Hematopoietic multipotent progenitor cell treated with erythropoietin and hydrocortisone succinate and interleukin-3 and kit ligand, for 6 days (in vitro differentiated cells): Measurements from ENCODE around the gene WRAP53.
A peak's percentile ranks its signal among the peaks of the same experiment; 100 is the strongest.

ENCODE experiments used
- DNase-seq: peaks from one replicate; pipeline ENCODE4 v3.0.0-alpha.2; 2015

The WRAP53 gene

DNA sequence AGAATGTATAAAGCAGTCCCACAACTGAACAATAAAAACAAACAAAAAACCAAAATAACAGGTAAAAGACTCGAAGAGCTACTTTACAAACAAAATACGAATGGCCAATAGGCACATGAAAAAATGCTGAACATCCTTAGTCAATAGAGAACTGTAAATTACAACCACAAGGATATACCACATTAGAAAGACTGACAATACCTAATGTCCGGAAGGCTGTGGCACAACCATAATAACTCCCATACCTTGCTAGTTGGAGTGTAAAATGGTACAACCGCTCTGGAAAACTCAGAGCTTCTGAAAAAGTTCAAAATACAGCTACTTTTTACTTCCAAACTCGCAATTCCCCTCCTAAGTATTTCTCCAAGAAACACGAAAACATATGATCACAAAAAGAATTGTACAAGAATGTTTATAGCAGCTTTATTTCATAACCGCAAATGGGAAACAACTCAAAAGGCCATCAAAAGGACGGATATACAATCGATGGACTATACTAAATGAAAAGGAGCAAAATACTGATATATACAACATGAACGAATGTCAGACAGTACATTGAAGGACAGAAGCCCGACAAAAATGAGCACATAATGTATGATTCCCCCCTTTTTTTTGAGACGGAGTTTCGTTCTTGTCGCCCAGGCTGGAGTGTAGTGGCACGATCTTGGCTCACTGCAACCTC lies 3.3 kb upstream of the WRAP53 start:
- no peak for DNase-seq

DNA sequence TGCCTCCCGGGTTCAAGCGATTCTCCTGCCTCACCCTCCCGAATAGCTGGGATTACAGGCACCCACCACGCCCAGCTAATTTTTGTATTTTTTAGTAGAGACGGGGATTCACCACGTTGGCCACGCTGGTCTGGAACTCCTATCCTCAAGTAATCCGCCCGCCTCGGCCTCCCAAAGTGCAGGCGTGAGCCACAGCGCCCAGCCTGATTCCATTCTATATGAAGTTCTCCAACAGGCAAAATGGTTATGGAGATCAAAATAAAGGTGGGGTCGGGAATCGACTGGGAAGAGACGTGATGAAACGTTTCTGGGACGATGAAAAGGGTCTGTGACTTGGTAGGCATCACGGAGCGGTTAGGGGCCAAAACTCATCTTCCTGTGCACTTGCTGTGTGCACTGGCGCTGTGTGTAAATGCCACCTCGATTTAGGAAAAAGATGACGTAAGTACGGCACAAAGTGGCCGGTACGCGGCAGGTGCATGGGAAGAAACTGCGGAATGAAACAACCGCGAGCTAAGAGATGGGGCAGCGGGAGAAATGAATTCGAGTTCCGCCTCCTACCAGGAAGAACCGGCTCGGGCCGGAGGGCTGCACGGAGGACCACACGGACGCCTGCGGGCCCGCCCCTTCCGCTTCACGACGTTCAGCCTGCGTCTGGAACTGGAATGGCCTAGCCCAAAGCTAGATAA lies 2.6 kb upstream of the WRAP53 start:
- peak; percentile 95 for DNase-seq

DNA sequence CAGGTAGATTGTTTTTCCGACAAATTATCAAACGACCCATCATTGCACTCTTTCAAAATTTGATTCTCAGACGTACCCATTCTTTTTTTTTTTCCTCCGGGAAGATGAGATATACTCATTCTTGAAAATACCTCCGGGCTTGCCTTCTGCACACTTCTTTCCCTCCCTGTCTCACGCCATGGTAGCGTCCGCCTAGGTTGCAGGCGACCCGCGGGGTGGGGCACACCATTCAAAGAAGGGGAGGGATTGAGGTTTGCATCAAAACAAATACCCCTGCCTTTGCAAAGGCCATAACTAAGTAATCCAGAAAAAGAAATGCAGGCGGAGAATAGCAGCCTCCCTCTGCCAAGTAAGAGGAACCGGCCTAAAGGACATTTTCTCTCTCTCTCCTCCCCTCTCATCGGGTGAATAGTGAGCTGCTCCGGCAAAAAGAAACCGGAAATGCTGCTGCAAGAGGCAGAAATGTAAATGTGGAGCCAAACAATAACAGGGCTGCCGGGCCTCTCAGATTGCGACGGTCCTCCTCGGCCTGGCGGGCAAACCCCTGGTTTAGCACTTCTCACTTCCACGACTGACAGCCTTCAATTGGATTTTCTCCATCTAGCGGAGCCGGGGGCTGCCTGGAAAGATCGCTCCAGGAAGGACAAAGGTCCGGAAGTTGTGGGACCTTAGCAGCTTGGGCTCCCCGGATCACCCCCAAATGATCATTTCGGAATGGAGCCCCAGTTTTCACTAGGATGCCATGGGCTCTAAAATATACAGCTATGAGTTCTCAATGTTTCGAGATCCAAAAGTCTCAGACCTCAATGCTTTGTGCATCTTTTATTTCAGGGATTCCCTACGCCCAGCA lies 1.8 kb upstream of the WRAP53 start:
- peak; percentile 92 for DNase-seq

DNA sequence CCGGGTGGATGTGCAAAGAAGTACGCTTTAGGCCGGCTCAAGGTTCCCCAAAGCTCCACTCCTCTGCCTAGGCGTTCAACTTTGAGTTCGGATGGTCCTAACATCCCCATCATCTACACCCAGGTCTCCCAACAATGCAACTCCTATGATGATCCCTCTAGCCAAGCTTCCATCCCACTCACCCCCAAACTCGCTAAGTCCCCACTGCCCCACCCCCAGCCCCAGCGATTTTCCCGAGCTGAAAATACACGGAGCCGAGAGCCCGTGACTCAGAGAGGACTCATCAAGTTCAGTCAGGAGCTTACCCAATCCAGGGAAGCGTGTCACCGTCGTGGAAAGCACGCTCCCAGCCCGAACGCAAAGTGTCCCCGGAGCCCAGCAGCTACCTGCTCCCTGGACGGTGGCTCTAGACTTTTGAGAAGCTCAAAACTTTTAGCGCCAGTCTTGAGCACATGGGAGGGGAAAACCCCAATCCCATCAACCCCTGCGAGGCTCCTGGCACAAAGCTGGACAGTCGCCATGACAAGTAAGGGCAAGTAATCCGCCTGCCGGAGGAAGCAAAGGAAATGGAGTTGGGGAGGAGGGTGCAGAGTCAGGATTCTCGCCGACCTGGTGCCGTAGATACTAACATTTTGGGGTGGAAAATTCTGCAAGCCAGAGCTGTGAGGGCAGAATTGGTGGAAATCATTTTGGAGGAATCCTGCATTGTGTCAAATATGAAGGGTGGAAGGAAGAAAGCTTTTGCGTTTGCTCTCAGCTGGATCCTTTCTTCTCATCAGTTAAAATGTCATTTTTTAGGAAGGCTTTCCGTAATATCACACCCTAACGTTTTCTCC lies 987 bp upstream of the WRAP53 start, which contains the start of gene TP53:
Gene TP53, minus strand, starts transcription at position 419 of the 836 bp plus-strand sequence. CDS start 10,896 bp downstream, outside the sequence.
- DNase-seq: peak; percentile 98

DNA sequence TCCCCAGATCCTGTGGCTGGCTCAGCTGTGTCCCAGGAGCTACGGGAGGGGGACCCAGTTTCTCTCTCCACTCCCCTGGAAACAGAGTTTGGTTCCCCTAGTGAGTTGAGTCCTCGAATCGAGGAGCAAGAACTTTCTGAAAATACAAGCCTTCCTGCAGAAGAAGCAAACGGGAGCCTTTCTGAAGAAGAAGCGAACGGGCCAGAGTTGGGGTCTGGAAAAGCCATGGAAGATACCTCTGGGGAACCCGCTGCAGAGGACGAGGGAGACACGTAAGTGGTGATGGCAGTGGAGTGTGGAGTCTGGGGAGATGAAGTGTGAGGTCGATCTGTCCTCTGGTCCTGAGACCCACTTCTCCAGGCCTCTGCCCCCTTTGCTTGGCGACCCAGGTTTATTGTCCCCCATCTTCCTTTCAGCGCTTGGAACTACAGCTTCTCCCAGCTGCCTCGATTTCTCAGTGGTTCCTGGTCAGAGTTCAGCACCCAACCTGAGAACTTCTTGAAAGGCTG lies 585 bp downstream of the WRAP53 start:
- no peak for DNase-seq

DNA sequence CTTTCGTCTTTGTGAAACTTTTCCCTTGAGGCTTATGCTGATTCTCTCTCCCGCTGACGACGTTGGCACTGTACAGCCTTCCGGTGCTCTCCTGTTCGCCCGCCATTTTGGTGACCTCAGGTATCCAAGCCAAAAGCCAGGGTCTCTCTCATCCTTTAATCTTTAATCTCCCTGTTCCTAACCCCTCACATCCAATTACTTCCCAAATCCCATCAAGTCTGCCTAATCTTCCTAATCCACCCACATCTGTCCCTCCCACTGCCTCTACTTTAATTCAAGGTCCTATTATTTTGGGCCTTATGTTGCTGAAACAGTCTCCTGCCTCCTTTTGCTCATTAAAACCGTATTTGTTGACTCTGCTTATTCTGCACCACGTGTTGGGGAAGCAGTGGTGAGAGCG lies 7.3 kb downstream of the WRAP53 start:
- no peak for DNase-seq

DNA sequence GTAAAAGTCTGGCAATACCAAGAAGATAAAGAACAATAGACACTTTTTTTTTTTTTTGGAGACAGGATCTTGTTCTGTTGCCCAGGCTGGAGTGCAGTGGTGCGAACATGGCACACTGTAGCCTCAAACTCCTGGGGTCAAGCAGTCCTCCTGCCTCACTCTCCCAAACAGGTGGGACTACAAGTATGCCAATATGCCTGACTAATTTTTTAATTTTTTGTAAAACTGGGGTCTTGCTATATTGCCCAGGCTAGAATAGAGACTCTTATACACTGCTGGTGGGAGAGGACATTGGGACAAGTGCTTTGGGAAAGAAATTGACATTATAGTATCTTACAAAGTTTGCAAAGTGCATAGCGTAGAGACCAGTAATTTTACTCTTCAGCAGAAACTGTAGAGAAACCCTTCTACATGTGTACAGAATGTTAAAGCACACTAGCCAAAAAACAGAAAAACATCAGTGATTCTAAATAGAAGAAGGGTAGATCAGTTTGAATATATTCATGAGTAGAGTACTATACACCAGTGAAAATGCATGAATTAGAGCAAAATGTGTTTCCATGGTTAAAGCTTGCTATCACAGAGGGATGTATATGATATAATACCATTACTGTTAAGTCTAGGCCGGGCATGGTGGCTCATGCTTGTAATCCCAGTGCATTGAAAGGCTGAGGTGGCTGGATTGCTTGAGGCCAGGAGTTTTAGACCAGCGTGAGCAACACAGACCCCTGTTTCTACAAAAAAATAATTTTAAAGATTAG lies 9.7 kb downstream of the WRAP53 start:
- no peak for DNase-seq

DNA sequence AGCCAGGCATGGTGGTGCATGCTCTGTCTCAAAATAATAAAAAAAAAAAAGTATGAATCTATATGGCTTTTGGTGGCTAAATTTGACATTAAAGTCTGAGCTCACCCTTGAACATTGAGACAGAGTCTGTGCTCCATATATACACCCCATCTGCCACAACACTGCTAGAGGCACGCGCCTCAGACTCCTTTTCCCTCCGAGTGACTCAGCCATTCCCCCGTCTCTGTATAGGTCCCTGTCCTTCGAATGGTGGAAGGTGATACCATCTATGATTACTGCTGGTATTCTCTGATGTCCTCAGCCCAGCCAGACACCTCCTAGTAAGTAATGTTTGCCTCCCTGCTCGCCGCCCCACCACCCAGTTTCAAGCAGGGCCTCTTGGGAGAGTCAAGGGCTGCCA lies 12.2 kb downstream of the WRAP53 start:
- no peak for DNase-seq

DNA sequence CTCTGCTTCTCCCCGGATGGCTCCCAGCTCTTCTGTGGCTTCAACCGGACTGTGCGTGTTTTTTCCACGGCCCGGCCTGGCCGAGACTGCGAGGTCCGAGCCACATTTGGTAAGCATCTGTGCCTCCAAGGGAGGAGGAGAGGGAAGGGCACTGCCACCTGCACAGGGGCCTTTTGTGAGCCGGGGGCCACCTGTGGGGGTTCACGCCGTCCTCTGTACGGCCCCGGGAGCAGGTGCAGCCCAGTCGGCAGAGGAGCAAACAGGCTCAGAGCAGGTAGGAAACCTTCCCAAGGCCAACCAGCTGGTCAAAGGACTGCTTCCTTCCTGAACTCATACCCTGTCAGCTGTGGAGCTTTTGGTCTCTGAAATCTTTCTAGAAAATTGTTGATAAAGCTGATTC lies 13.4 kb downstream of the WRAP53 start:
- no peak for DNase-seq

DNA sequence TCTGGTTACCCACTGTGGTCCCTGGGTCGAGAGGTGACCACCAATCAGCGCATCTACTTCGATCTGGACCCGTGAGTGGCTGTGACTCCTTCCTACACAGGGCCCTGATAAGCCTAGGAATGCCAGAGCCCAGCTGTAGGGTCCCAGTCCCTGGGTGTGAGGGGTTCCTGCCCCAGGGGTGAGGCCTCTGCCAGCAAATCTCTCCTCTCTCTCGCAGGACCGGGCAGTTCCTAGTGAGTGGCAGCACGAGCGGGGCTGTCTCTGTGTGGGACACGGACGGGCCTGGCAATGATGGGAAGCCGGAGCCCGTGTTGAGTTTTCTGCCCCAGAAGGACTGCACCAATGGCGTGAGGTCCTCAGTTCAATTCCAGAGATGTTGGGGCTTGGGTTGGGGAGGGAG lies 14.5 kb downstream of the WRAP53 start:
- no peak for DNase-seq

DNA sequence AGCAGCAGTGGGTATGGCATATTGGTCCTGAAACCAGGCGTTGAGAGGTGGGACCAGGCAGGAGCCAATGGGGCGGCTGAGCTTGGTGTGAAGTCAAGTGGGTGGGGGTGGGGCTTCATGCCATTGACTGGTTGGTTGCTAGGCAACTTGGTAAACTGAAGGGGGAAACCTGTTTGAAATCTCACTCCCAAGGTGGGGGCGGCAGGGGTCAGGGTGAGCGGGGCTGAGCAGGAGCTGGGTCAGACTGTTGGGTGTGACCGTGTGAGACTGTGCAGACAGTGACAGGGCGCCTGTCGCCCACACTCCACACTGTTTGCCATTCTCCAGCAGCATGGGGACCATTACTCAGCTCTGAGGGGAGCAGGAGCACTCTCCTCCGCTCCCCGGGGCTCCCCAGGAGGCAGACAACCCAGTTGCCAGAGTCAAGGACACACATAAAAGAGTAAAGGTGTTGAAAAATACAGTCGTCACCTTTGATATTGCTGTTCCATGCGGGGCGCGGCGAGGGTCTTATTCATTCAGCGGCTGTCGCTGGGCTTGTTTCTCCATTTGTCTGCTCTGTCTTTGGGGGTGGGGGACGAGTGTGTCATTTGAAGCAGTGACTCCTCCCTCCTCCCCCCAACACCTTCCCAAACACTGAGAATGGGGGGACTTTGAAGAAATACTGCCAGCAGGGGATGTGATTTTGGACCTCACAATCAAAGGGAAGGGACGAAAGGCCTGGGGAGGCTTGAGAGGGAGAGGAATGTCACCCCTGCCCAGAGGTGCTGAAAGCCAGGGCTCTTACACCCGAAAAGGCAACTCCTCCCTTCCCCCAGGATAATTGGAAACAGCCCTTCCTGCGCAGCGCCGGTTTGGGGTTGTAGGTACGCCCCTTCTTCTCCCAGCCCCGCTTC lies 15.6 kb downstream of the WRAP53 start:
- peak; percentile 63 for DNase-seq

DNA sequence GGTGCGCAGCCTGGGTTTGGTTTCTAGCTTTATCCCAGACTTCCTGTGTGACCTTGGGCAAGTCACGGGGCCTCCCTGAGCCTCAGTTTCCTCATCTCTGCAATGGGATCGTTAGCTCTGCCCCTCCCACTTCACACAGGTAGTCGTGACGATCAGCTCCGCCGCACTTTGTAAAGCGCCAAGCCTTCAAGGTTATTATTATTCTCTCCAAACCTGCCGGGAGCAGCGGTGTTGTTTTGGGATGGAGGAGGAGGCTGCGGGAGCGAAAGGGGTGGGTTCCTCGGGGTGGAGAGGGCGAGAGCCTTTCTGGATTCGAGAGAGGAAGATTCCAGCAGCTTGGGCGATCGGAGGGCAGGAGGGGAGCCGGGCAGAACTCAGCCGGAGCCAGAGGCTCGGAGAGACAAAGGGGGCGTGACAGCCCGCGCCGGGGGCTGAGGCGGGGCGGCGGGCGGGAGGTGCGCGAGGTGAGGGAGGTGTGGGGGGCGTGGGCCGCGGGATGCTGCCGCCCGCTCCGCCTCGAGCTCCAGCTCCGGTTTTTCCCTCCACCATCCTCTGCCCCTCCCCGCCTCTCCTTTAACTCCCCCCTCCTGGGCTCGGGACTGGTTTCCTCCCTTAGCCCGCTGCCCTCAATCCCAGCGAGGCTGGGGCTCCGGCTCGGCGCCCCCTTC lies 16.5 kb downstream of the WRAP53 start, which contains the start of gene EFNB3:
Gene EFNB3, plus strand, starts transcription at position 602 of the 668 bp plus-strand sequence. CDS start 397 bp downstream, outside the sequence.
- DNase-seq: no peak

DNA sequence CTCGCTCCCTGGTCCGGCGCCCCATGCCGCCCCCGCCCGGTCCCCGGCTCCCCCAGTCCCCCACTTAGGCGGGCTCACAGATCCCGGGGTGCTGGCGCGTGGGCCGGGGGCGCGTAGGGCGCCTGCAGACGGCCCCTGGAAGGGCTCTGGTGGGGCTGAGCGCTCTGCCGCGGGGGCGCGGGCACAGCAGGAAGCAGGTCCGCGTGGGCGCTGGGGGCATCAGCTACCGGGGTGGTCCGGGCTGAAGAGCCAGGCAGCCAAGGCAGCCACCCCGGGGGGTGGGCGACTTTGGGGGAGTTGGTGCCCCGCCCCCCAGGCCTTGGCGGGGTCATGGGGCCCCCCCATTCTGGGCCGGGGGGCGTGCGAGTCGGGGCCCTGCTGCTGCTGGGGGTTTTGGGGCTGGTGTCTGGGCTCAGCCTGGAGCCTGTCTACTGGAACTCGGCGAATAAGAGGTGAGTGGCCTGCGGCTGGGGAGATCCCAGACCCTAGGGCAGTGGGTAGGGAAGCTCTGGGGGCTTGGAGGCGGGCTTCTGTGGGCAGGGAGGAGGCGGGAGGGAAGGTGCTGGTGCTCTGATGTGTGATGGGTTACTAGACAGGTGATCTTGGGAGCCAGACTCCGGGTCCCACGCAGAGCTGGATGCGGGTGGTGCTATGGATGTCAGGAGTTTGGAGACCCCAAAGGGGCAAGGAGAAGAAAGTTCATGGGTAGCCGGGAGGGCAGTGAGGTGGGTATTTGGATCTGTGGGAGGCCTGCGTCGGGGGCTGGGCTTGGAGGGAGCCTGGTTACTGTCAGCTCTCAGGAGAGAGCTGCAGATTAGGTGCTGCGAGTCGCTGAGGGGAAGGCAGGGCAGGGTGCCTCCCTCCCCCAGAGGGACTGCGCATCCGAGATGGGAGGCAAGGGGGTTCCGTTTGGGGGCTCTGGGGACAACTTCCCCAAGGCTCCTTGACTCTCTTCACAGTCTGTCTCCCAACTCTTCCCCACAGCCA lies 17.3 kb downstream of the WRAP53 start:
- DNase-seq: no peak

DNA sequence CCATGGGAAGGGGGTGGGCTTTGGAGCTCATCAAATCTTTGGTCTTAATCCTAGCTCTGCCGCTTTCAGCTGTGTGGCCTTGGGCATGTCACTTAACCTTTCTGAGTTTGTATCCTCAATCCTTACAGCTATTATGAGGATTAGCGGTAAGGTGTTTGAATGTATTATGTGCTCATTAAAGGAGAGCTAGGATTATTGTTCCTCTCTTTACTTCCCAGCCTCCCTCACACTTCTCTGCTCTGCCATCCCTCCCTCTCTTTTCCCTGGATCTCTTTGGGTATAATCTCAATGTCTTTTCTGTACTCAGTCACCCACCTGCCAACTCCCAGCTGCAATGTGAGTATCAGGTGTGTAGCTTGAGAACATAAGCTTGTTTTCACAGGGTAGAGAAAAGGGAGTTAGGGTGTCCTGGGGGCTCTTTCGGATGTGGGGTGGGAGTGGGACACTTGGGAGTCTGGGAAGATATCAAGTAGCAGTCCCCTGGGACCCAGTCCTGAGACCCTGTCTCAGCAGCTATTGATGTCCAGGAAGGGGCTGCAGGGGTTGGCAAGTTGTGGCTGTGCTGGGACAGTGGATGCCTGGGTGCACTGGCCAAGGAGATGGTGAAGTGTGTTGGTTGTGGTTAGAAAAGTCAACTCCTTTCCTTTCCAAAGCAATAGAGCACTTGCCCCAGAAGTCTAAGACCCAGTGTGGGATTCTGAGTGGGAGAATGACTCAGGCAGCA lies 18.5 kb downstream of the WRAP53 start:
- DNase-seq: no peak

DNA sequence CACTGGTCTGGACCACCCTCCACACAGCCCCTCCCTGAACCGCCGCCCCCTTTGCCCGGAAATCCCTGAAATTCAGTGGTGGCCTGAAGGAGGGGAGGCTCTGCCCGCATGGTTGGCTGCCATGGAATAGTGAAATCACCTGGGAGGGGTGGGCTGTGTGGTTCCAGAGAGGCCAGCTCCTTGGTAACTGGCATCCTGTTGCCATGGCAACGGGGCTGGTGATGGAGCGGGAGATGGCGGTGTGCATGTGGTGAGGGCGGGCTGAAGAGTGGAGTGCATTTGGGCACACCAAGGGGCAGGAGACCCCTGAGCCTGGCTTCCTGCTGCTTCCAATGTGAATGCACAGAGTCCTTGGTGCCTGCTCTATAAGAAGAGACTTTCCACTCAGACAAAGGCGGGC lies 19.2 kb downstream of the WRAP53 start:
- DNase-seq: no peak

DNA sequence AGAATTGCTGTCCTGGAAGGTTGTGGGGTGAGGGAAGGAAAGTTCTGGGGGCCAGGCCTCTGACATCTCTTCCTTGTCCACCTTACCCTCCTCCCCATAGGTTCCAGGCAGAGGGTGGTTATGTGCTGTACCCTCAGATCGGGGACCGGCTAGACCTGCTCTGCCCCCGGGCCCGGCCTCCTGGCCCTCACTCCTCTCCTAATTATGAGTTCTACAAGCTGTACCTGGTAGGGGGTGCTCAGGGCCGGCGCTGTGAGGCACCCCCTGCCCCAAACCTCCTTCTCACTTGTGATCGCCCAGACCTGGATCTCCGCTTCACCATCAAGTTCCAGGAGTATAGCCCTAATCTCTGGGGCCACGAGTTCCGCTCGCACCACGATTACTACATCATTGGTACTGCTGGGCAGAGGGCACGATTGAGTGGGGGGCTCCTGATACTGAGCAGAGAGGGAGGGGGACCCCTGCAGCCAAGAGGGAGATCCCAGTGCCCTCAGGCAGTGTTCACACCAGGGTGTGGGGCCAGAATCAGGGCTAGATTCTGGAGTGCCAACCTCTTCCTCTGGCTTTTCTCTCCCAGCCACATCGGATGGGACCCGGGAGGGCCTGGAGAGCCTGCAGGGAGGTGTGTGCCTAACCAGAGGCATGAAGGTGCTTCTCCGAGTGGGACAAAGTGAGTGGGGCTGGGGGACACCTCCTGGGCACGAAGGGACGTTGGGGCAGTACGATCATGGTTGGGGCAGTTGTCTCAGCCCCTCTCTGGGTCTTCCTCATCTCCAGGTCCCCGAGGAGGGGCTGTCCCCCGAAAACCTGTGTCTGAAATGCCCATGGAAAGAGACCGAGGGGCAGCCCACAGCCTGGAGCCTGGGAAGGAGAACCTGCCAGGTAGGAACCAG lies 19.8 kb downstream of the WRAP53 start:
- DNase-seq: no peak

DNA sequence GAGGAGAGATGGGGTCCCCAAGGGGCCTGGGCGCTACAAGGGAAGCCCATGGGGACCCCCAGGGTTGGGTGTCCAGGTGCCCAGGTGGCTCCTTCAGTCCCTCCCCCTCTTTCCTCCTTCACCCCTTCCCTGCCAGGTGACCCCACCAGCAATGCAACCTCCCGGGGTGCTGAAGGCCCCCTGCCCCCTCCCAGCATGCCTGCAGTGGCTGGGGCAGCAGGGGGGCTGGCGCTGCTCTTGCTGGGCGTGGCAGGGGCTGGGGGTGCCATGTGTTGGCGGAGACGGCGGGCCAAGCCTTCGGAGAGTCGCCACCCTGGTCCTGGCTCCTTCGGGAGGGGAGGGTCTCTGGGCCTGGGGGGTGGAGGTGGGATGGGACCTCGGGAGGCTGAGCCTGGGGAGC lies 20.8 kb downstream of the WRAP53 start:
- DNase-seq: no peak
